IMR-90 (cell line): ENCODE data around the gene CCR3. TPM values are rescaled to one million over a fixed set of nuclear protein-coding genes. Genes with fewer than 3 reads are reported as not detected.

Experiments used
- ATAC-seq: fragments of 200-7000 bp; cut with Tn5 transposase; 2 replicates; pipeline ENCODE4 v1.9.1; 2020; ENCODE audit warnings: low read depth, mild to moderate bottlenecking, moderate library complexity
- BruUV-seq: library from RNA; stranded (reverse); fragments of 400-500 nt; replicated peaks from 2 replicates; lab custom pipeline; 2021; lab: Mats Ljungman, UMichigan
- CTCF ChIA-PET: fragments of 300-600 bp; formaldehyde crosslinking; extraction: SDS; loops from one replicate; lab custom pipeline; 2021; ENCODE audit warnings: antibody characterized with exemption; lab: Yijun Ruan, JAX
- POLR2A ChIA-PET: fragments of 300-600 bp; sonication (Branson Sonifier 250); formaldehyde crosslinking; loops from one replicate; lab custom pipeline; 2022; ENCODE audit warnings: antibody characterized with exemption; ENCODE audit not compliant: unreplicated experiment; lab: Charles Lee
- DNase-seq: peaks from one replicate; pipeline ENCODE4 v3.0.0; 2013
- H2AFZ ChIP-seq: replicated peaks from 2 replicates; pipeline ENCODE3; 2013; ENCODE audit warnings: low read length, mild to moderate bottlenecking; ENCODE audit not compliant: poor library complexity
- H2AK5ac ChIP-seq: 2 replicates; pipeline ENCODE4 v1.6.1; 2013; ENCODE audit warnings: low read depth, low read length, inconsistent platforms
- H2AK9ac ChIP-seq: replicated peaks from 2 replicates; pipeline ENCODE3; 2013; ENCODE audit warnings: mild to moderate bottlenecking, low read depth, low read length, moderate library complexity; ENCODE audit not compliant: poor library complexity
- H2BK120ac ChIP-seq: 2 replicates; pipeline ENCODE4 v1.6.1; 2013; ENCODE audit warnings: low read depth, low read length, inconsistent platforms
- H2BK15ac ChIP-seq: 3 replicates; pipeline ENCODE4 v1.6.1; 2013; ENCODE audit warnings: low read depth, low read length, inconsistent platforms
- H2BK20ac ChIP-seq: 2 replicates; pipeline ENCODE4 v1.6.1; 2013; ENCODE audit warnings: low read depth, mild to moderate bottlenecking, inconsistent platforms, low read length, moderate library complexity
- H2BK5ac ChIP-seq: 2 replicates; pipeline ENCODE4 v1.6.1; 2013; ENCODE audit warnings: mild to moderate bottlenecking, low read depth, low read length, inconsistent platforms; ENCODE audit not compliant: poor library complexity, severe bottlenecking
- H3K14ac ChIP-seq: replicated peaks from 2 replicates; pipeline ENCODE4 v1.6.1; 2013; ENCODE audit warnings: low read depth, low read length, inconsistent platforms
- H3K18ac ChIP-seq: 2 replicates; pipeline ENCODE4 v1.6.1; 2013; ENCODE audit warnings: low read depth, low read length, control low read depth
- H3K23ac ChIP-seq: 2 replicates; pipeline ENCODE4 v1.6.1; 2013; ENCODE audit warnings: low read depth, low read length, inconsistent platforms
- H3K27ac ChIP-seq: 2 replicates; pipeline ENCODE4 v1.5.1; 2013; ENCODE audit warnings: mild to moderate bottlenecking, control low read depth, low read length; ENCODE audit not compliant: insufficient read depth
- H3K27me3 ChIP-seq: 2 replicates; pipeline ENCODE4 v1.6.1; 2013; ENCODE audit warnings: low read length; ENCODE audit not compliant: control insufficient read depth, insufficient read depth
- H3K36me3 ChIP-seq: 2 replicates; pipeline ENCODE4 v1.6.1; 2013; ENCODE audit warnings: low read length, mixed read lengths; ENCODE audit not compliant: control insufficient read depth, insufficient read depth
- H3K4ac ChIP-seq: 2 replicates; pipeline ENCODE4 v1.6.1; 2013; ENCODE audit warnings: low read depth, low read length, inconsistent platforms
- H3K4me1 ChIP-seq: 2 replicates; pipeline ENCODE4 v1.6.1; 2013; ENCODE audit warnings: low read length, mixed read lengths; ENCODE audit not compliant: control insufficient read depth, insufficient read depth
- H3K4me2 ChIP-seq: 2 replicates; pipeline ENCODE4 v1.6.1; 2013; ENCODE audit warnings: low read depth, mild to moderate bottlenecking, control low read depth, low read length, moderate library complexity
- H3K4me3 ChIP-seq: 2 replicates; pipeline ENCODE4 v1.5.1; 2013; ENCODE audit warnings: low read depth, mild to moderate bottlenecking, control low read depth, low read length, moderate library complexity; ENCODE audit not compliant: insufficient read depth
- H3K56ac ChIP-seq: 2 replicates; pipeline ENCODE4 v1.6.1; 2013; ENCODE audit warnings: low read length, inconsistent platforms; ENCODE audit not compliant: insufficient read depth; ENCODE audit errors: extremely low read depth
- H3K79me1 ChIP-seq, 2 experiments: 2 replicates each; pipeline ENCODE4 v1.6.1; 2013; ENCODE audit warnings: low read length in 2 of 2, inconsistent platforms in 1 of 2, low read depth in 1 of 2
- H3K9ac ChIP-seq: 2 replicates; pipeline ENCODE4 v1.6.1; 2013; ENCODE audit warnings: low read depth, low read length, control low read depth
- H3K9me1 ChIP-seq: 2 replicates; pipeline ENCODE4 v1.6.1; 2013; ENCODE audit warnings: low read length, inconsistent platforms; ENCODE audit not compliant: insufficient read depth
- H3K9me3 ChIP-seq: 2 replicates; pipeline ENCODE4 v1.6.1; 2013; ENCODE audit warnings: low read length; ENCODE audit not compliant: control insufficient read depth, insufficient read depth
- H4K20me1 ChIP-seq: 2 replicates; pipeline ENCODE4 v1.6.1; 2013; ENCODE audit warnings: low read length, inconsistent platforms; ENCODE audit not compliant: insufficient read depth
- H4K5ac ChIP-seq: 2 replicates; pipeline ENCODE4 v1.6.1; 2013; ENCODE audit warnings: mild to moderate bottlenecking, low read depth, low read length, control low read depth
- H4K8ac ChIP-seq, 2 experiments: 2 replicates each; pipeline ENCODE4 v1.6.1; 2013; ENCODE audit warnings: low read depth in 2 of 2, low read length in 2 of 2, control low read depth in 1 of 2, inconsistent platforms in 1 of 2
- H4K91ac ChIP-seq: 2 replicates; pipeline ENCODE4 v1.6.1; 2013; ENCODE audit warnings: low read depth, low read length, inconsistent platforms; ENCODE audit not compliant: insufficient read depth
- CEBPB ChIP-seq: IDR thresholded peaks from 2 replicates; pipeline ENCODE4 v1.6.1; 2012; ENCODE audit warnings: low read depth, low read length, improper control_type of control experiment
- FOS ChIP-seq: fragments of 150-350 bp; IDR thresholded peaks from 2 replicates; pipeline ENCODE4 v1.6.1; 2016; ENCODE audit warnings: low read depth, low read length
- MAZ ChIP-seq: IDR thresholded peaks from 2 replicates; pipeline ENCODE4 v1.6.1; 2012; ENCODE audit warnings: low read depth, mild to moderate bottlenecking, low read length, improper control_type of control experiment, moderate library complexity, borderline replicate concordance
- POLR2A ChIP-seq: IDR thresholded peaks from 2 replicates; pipeline ENCODE4 v1.6.1; 2012; ENCODE audit warnings: mild to moderate bottlenecking, low read depth, low read length
- RAD21 ChIP-seq: IDR thresholded peaks from 2 replicates; pipeline ENCODE4 v1.6.1; 2012; ENCODE audit warnings: low read length, improper control_type of control experiment
- WGBS, 2 experiments: methylation state at CpG; one replicate each; pipeline versions ENCODE4 v1.1.5 to v1.1.7; 2013; ENCODE audit warnings: missing lambda C conversion rate in 2 of 2; ENCODE audit not compliant: insufficient read length in 1 of 2; ENCODE audit errors: extremely low coverage in 2 of 2; 5-methylcytosine and 5-hydroxymethylcytosine counted together
- dilution Hi-C: fragments of 300-500 bp; cut with HindIII; formaldehyde crosslinking; loops from one replicate; pipeline ENCODE4 v1.14.3; 2018; ENCODE audit warnings: low sequenced_read_pairs; ENCODE audit not compliant: unreplicated experiment
- in situ Hi-C: fragments of 300-500 bp; cut with MboI; formaldehyde crosslinking; loops from 3 replicates; pipeline ENCODE4 v1.14.3; 2019; ENCODE audit warnings: low sequenced_read_pairs, inconsistent platforms, mixed read lengths
- intact Hi-C: fragments of 100-400 bp; cut with micrococcal nuclease; formaldehyde crosslinking; loops from 2 replicates; pipeline ENCODE4 v1.10.0; 2022
- polyA plus RNA-seq, 3 experiments: library from polyadenylated mRNA; depleted of rRNA; stranded (reverse); fragments of >200 nt; gene quantifications; 2 replicates each; pipeline ENCODE4 v1.2.3, GENCODE V29; 2012; ENCODE audit warnings: low replicate concordance in 1 of 3
- total RNA-seq: library from RNA; depleted of rRNA; stranded (reverse); fragments of >200 nt; gene quantifications from 2 replicates; pipeline ENCODE4 v1.2.3, GENCODE V29; 2012

The CCR3 gene
- total and polyA plus RNA-seq, 2 of the 4 experiments (the other 2 are of a cell fraction), result not detected

- Histone ChIP-seq H3K4me3 (no peak overlapping the region), H3K4me1 (peaks cover 6% of the 10 kb centered on the region; the same call in 1 of the 2 replicates), H2AFZ (no peak overlapping the region), H3K36me3 (no peaks in the 10 kb centered on the region), H3K27me3 (peaks cover 20% of the 10 kb centered on the region), H3K56ac (no peak overlapping the region), H3K4me2 (no peak overlapping the region), H3K9me3 (no peaks in the 10 kb centered on the region), H3K4ac (no peak overlapping the region), H2BK5ac (no peak overlapping the region), H4K8ac (no peak overlapping the region), H2AK5ac (no peak overlapping the region), H2AK9ac (no peak overlapping the region), H3K14ac (no peak overlapping the region), H3K9me1 (no peaks in the 10 kb centered on the region), H2BK20ac (no peak overlapping the region), H4K20me1 (no peaks in the 10 kb centered on the region), H3K27ac (no peak overlapping the region), H4K5ac (no peak overlapping the region), H3K23ac (no peak overlapping the region), H2BK120ac (no peak overlapping the region), H3K18ac (no peak overlapping the region), H3K9ac (no peak overlapping the region), H3K79me1 (no peaks in the 10 kb centered on the region), H2BK15ac (no peak overlapping the region), H4K91ac (no peak overlapping the region)
- WGBS, 2 experiments, result no CpG with 5 or more reads among the region's 2 CpGs
- in situ Hi-C loops, result no loop called here
- TF ChIP-seq RAD21 (no peak), CEBPB (no peak), MAZ (no peak), FOS (no peak), POLR2A (no peak)
- dilution Hi-C loops, result no loop called here
- no TSS peak for BruUV-seq
- CTCF ChIA-PET, result interaction anchor here (0.6 to 2.2 kb wide), 11 partner anchors 9 to 398 kb away, joined by 3 to 9 read pairs (median 4); no protein-coding TSS in a partner anchor
- no peak for ATAC-seq
- intact Hi-C loops, result loop anchor here (2.0 to 5.0 kb wide), 2 partner anchors 120 to 163 kb away; partner anchors contain the start of gene CCR5
- POLR2A ChIA-PET, result no interaction called here
- no peak for DNase-seq
These were observed 33.2 kb upstream of the CCR3 start for GRCh38 chr3:46209053-46209452.
